CD4-positive, alpha-beta T cell treated with Interleukin-12 subunit alpha and Interleukin-12 subunit beta, for 1 hour (primary cell): Measurements from ENCODE around the gene TMEM151B.

ENCODE experiments used
- DNase-seq: peaks from one replicate; pipeline ENCODE4 v3.0.0-alpha.2; 2020

TMEM151B gene

GRCh38 chr6:44265722-44266233 lies 4.5 kb upstream of the TMEM151B start:
- no peak for DNase-seq

- DNase-seq, result no peak
Measured at GRCh38 chr6:44266347-44266746, 3.9 kb upstream of the TMEM151B start.

GRCh38 chr6:44267252-44267651 lies 3.0 kb upstream of the TMEM151B start:
- DNase-seq, result no peak

DNA sequence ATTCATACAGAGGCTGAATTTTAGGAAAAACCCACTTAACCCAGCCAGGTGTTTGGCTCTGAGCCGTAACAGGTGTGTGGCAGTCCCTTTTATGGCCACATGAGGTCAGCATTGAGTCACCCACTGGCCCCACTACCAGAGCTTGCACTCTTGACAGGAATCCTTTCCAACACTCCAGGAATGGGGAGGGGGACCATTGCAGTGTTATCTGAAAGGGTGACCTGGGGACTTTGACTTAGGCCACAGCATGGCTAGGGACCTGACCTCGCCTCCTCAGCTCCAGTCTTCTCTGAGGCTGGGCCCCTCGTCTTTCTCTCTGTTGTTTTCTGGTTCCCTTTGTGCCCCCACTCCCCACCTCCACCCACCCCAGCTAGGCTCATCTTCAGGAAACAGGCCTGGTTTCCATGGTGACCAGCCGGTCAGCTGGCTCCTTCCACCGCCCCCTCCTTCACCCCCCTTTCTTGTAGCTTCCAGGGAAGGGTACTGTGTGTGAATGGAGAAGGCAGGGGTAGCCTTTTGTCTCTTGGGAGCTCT lies 2.1 kb upstream of the TMEM151B start:
- peak; percentile 77 for DNase-seq

- no peak for DNase-seq
Measured at GRCh38 chr6:44269178-44269920, 901 bp upstream of the TMEM151B start.

DNA sequence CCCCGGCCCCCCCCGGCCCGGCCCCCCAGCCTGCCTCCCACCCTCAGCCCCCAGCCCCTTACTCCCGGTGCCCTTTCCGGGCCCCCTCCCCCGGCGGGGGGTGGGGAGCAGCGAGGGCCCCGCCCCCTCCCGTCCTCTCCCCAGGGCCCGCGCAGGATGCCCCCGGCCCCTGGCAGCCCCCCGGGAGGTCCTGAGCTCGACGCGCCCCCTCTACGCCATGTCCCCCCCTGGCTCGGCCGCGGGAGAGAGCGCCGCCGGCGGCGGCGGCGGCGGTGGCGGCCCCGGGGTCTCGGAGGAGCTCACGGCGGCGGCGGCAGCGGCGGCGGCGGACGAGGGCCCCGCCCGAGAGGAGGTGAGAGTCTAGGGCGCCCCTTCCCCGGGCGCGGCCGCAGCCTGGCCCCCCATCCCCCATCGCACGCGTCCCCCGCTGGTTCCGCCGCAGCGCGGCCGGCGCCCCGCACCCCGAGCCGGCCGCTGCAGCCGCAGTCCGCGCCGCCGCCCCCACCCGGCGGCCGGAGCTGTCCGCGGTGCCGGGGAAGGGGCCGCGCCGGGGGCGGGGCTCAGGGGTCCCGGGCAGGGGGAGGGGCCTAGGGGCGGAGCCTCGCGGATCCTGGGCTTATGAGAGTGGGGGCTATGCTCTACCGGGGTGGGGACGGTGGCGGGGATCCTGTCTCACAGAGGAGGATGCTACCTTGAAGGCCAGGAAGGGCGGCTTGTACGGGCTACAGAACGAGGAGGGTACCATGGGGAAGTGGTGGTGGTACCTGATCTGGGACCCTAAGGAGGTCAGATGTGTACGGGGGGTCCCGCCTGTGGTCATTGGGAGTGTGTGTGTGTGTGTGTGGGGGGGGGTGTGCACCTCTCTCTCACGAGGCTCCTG lies 516 bp downstream of the TMEM151B start:
- no peak for DNase-seq

GRCh38 chr6:44271406-44271723 lies 1.1 kb downstream of the TMEM151B start:
- no peak for DNase-seq

DNA sequence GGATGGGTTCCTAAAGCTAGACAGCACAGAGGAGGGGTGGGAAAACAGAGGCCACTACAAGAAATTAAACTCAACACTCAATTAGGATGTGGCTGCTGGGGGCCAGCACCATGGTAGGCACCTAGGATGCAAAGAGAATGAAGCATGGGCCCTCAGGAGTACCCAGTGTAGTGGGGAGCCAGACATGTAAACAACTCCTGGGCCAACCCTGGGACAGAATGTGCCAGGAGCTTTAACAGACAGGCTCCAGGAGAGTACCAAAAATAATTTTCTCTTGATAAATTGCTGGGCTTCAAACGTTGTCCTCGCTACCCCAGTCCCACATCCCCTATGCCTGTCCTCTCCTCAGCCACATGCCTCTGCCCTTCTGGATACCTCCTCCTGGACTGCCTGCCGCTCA lies 1.7 kb downstream of the TMEM151B start:
- no peak for DNase-seq

DNA sequence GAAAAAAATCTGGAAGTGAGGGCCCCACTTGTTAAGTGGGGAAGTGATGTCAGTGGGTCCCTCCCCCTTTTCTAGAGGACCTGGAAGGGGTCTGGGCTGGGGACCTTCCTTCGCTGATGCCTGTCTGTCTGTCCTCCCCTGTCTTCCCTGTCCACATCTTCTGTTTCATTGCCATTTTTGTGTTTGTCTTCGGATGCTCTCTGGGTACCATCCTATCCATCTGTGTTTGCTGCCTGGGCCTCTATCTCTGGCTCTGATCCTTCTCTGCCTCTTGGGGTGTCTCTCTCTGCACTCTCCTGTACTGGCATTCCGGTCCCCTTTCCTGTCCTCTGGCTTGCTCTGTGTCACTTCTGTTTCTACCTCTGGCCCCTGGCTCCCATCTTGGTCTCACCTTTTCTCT lies 2.3 kb downstream of the TMEM151B start:
- DNase-seq, result no peak

GRCh38 chr6:44272999-44273566 lies 2.8 kb downstream of the TMEM151B start:
- DNase-seq, result no peak

DNA sequence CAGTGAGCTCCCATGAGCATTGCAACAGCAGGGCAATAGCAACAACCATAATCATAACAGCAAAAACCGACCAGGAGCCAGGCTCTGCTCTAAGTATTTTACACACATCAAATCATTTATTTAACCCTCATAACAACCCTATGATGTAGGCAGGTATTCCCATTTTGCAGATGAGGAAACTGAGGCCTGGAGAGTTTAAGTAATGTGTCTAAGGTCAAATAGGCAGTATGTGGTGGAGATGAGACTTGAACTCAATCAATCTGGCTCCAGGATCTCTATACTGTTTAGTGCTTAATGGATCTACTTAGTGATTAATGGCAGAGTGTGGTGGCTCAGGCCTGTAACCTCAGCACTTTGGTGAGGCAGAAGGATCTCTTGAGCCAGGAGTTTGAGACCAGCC lies 3.4 kb downstream of the TMEM151B start:
- DNase-seq, result no peak

DNA sequence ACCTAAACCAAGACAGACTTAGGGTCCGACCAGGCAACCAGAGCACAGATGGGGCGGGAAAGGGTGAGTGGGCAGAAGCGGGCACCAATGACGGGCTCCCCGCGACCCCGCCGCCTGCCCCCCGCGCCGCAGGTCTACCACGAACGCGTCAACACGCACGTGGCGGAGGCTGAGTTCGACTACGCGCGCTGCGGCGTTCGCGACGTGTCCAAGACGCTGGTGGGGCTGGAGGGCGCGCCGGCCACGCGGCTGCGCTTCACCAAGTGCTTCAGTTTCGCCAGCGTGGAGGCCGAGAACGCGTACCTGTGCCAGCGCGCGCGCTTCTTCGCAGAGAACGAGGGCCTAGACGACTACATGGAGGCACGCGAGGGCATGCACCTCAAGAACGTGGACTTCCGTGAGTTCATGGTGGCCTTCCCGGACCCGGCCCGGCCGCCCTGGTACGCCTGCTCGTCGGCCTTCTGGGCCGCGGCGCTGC lies 5.1 kb downstream of the TMEM151B start:
- DNase-seq, result no peak

GRCh38 chr6:44275749-44276648 lies 5.7 kb downstream of the TMEM151B start:
- no peak for DNase-seq

GRCh38 chr6:44276667-44277640 lies 6.7 kb downstream of the TMEM151B start:
- DNase-seq, result no peak

DNA sequence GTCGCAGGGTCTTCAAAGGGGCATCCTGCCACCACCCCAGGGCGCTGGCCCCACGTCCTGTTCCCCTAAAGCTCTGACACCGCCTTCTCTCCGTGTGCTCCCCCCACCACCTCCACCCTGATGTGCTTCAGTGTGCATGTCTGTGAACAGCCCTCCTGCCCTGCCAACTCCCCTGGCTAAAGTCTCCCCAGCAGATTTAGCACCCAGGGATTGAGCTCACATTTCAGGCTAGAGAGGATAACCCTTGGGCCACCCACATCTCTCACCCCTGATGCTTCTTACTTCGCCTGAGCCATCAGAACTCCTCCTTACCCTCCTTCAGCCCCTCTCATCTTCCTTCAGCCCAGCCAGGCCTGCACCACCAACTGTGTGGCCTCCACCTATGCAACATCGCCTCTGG lies 7.5 kb downstream of the TMEM151B start:
- no peak for DNase-seq

GRCh38 chr6:44278315-44278714 lies 8.1 kb downstream of the TMEM151B start:
- no peak for DNase-seq

DNA sequence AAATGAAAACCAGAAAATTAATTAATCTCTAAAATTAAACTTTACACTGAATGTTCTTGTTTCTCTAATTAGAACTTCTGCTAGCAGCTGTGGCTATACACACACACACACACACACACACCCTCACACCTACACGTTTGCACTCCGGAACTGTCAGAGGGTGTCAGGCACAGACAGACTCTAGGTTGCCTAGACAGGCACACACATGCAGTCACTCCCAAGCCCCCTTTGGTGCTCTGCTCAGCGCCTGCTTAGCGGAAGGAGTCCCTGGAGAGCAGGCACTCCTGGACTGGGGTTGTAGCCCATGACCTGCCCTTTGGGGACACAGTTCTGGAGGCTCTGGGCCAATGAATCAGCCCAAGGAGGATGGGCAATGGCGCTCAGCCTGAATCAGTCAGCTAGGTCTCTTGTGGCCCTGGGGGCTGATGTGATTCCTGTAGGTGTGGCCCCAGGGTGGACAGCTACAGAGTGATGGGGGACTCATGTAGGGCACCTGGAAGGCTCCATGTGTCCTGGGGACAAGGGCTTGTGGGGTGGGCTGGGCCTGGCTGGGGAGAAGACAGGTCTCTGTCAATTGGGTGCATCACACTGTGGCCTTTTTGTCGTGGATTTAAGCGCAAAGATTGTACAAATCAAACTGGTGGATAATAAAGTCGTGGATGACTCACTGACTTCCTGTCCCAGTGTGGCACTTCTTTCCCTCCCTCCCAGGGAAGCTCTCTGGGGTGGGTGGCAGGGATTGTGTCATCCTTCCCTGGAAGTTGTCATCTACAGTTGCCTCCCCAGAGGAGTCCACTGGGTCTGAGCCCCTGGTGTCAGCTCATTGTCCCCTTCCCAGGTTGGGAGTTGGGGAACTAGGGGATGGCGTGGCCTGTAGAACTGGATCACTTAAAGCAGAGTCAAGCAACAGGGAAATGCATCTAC lies 8.8 kb downstream of the TMEM151B start:
- no peak for DNase-seq

DNA sequence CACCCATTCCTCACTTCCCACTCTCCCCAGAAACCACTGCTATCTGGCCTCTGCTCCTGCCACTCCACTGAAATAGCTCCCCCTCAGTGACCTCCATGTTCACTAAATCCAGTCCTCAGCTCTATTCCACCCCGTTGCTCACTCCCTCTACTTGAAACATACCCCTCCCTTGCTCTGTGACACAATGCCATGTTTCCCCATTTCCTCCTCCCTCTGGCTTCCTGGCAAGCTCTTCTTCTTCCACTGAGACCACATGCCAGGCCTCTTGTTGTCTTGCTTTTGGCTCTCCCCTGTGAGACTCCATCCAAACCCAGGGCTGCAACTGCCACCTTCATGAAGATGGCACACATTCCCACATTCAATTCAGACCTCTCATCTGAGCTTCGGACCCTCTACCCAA lies 13.9 kb downstream of the TMEM151B start:
- no peak for DNase-seq

GRCh38 chr6:44284867-44285266 lies 14.6 kb downstream of the TMEM151B start:
- DNase-seq, result no peak
